ENCODE measurements around the gene POLR2A.

POLR2A gene

DNA sequence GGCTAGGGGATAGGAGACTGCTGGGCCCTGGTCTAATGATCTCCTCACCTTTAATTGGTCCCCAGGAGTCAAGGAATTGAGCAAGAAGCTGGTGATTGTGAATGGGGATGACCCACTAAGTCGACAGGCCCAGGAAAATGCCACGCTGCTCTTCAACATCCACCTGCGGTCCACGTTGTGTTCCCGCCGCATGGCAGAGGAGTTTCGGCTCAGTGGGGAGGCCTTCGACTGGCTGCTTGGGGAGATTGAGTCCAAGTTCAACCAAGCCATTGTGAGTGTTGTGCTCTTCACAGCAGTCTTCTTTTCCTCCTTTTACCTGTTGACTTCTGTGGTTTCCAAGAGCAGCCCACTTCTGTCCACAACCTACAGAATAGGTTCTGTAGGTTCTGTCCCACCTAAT is 19.4 kb downstream of the POLR2A start:
- ATAC-seq (ENCODE audit: low read depth) = no peak

DNA sequence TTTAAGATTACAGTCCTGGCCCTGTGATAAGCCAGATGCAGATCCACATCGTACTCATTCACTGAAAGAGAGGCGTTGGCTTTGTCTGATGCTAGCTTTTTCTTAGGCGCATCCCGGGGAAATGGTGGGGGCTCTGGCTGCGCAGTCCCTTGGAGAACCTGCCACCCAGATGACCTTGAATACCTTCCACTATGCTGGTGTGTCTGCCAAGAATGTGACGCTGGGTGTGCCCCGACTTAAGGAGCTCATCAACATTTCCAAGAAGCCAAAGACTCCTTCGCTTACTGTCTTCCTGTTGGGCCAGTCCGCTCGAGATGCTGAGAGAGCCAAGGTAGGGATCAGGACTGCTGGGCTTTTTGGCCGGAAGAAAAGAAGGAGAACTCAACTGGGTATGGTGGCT is 24.0 kb downstream of the POLR2A start:
- TF ChIP-seq, protein P1, sequence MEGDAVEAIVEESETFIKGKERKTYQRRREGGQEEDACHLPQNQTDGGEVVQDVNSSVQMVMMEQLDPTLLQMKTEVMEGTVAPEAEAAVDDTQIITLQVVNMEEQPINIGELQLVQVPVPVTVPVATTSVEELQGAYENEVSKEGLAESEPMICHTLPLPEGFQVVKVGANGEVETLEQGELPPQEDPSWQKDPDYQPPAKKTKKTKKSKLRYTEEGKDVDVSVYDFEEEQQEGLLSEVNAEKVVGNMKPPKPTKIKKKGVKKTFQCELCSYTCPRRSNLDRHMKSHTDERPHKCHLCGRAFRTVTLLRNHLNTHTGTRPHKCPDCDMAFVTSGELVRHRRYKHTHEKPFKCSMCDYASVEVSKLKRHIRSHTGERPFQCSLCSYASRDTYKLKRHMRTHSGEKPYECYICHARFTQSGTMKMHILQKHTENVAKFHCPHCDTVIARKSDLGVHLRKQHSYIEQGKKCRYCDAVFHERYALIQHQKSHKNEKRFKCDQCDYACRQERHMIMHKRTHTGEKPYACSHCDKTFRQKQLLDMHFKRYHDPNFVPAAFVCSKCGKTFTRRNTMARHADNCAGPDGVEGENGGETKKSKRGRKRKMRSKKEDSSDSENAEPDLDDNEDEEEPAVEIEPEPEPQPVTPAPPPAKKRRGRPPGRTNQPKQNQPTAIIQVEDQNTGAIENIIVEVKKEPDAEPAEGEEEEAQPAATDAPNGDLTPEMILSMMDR (IDR thresholded peaks at IDR 0.05; ENCODE audit: poor library complexity, severe bottlenecking) = no peak
- H3K27me3 ChIP-seq (ENCODE audit: insufficient read depth, poor library complexity, severe bottlenecking) = no peaks in the 10 kb centered on the region
- H3K36me3 ChIP-seq (ENCODE audit: low read depth) = peaks cover 86% of the 10 kb centered on the region
- no peak for DNase-seq (ENCODE audit: low spot score)
- H3K4me1 ChIP-seq (ENCODE audit: insufficient read depth, poor library complexity, severe bottlenecking) = no peaks in the 10 kb centered on the region
- no peaks in the 10 kb centered on the region for H3K9me3 ChIP-seq (ENCODE audit: severe bottlenecking)
- no peak for ATAC-seq (ENCODE audit: low read depth)
- no peak overlapping the region for H3K27ac ChIP-seq (ENCODE audit: poor library complexity, severe bottlenecking)
- H3K4me3 ChIP-seq (ENCODE audit: severe bottlenecking) = no peak overlapping the region

More for the DNA sequence above, 19.4 kb downstream of the POLR2A start:
- H3K9me3 ChIP-seq (ENCODE audit: severe bottlenecking) = no peaks in the 10 kb centered on the region
- DNase-seq (ENCODE audit: low spot score) = no peak
- TF ChIP-seq, protein P1 (IDR thresholded peaks at IDR 0.05; ENCODE audit: poor library complexity, severe bottlenecking) = no peak
- no peaks in the 10 kb centered on the region for H3K4me1 ChIP-seq (ENCODE audit: insufficient read depth, poor library complexity, severe bottlenecking)
- peaks cover 94% of the 10 kb centered on the region for H3K36me3 ChIP-seq (ENCODE audit: low read depth)
- no peak overlapping the region for H3K27ac ChIP-seq (ENCODE audit: poor library complexity, severe bottlenecking)
- H3K27me3 ChIP-seq (ENCODE audit: insufficient read depth, poor library complexity, severe bottlenecking) = no peaks in the 10 kb centered on the region
- no peak overlapping the region for H3K4me3 ChIP-seq (ENCODE audit: severe bottlenecking)

DNA sequence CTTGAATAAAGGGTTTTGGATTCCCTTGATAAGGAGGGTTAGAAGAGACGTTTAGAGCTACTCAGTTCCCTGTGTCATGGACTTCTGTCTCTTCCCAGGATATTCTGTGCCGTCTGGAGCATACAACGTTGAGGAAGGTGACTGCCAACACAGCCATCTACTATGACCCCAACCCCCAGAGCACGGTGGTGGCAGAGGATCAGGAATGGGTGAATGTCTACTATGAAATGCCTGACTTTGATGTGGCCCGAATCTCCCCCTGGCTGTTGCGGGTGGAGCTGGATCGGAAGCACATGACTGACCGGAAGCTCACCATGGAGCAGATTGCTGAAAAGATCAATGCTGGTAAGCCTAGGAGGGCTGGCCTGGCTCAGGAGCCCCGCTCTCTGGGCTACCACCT is 24.7 kb downstream of the POLR2A start:
- Histone ChIP-seq H3K36me3 (ENCODE audit: low read depth) (peaks cover 83% of the 10 kb centered on the region), H3K27me3 (ENCODE audit: insufficient read depth, poor library complexity, severe bottlenecking) (no peaks in the 10 kb centered on the region), H3K27ac (ENCODE audit: poor library complexity, severe bottlenecking) (no peak overlapping the region), H3K9me3 (ENCODE audit: severe bottlenecking) (no peaks in the 10 kb centered on the region), H3K4me3 (ENCODE audit: severe bottlenecking) (no peak overlapping the region), H3K4me1 (ENCODE audit: insufficient read depth, poor library complexity, severe bottlenecking) (no peaks in the 10 kb centered on the region)
- ATAC-seq (ENCODE audit: low read depth) (no peak), DNase-seq (ENCODE audit: low spot score) (no peak)
- TF ChIP-seq, protein P1 (IDR thresholded peaks at IDR 0.05; ENCODE audit: poor library complexity, severe bottlenecking) = no peak

DNA sequence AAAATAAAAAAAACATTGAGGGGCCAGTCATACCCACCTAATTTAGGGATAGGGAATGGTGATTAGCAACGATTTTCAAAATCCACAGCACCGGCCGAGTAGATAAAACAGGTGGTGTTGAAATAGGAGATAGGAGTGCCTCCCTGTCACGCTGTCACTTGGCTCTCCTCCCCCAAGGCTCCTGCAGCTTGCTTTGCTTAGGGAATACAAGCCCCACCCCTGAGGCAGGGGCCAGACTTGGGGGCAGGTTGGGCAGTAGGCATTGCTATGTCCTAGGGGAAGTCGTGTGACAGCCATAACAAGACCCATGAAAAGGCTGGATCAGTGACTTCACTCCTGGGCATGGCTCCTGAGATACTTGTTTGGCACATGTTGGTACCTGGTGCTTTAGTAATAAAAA is 25.8 kb downstream of the POLR2A start:
- H3K4me1 ChIP-seq (ENCODE audit: insufficient read depth, poor library complexity, severe bottlenecking) = no peaks in the 10 kb centered on the region
- DNase-seq (ENCODE audit: low spot score) (no peak), ATAC-seq (ENCODE audit: low read depth) (no peak)
- TF ChIP-seq, protein P1 (IDR thresholded peaks at IDR 0.05; ENCODE audit: poor library complexity, severe bottlenecking) = no peak
- H3K27ac ChIP-seq (ENCODE audit: poor library complexity, severe bottlenecking) = no peak overlapping the region
- H3K9me3 ChIP-seq (ENCODE audit: severe bottlenecking) = no peaks in the 10 kb centered on the region
- no peaks in the 10 kb centered on the region for H3K27me3 ChIP-seq (ENCODE audit: insufficient read depth, poor library complexity, severe bottlenecking)
- H3K4me3 ChIP-seq (ENCODE audit: severe bottlenecking) = no peak overlapping the region
- H3K36me3 ChIP-seq (ENCODE audit: low read depth) = peaks cover 80% of the 10 kb centered on the region

DNA sequence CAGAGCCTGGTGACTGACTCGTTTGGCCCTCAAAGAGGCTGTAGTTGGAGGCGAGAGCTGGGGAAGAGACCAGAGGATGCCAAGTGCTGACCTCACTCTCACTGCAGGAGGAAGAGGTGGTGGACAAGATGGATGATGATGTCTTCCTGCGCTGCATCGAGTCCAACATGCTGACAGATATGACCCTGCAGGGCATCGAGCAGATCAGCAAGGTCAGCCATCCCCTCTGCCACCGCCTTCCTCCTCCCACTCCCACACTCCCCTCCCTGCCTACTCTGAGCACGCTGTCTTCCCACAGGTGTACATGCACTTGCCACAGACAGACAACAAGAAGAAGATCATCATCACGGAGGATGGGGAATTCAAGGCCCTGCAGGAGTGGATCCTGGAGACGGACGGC is 26.9 kb downstream of the POLR2A start:
- H3K9me3 ChIP-seq (ENCODE audit: severe bottlenecking) = no peaks in the 10 kb centered on the region
- no peaks in the 10 kb centered on the region for H3K27me3 ChIP-seq (ENCODE audit: insufficient read depth, poor library complexity, severe bottlenecking)
- H3K4me1 ChIP-seq (ENCODE audit: insufficient read depth, poor library complexity, severe bottlenecking) = no peaks in the 10 kb centered on the region
- H3K36me3 ChIP-seq (ENCODE audit: low read depth) = peaks cover 69% of the 10 kb centered on the region
- ATAC-seq (ENCODE audit: low read depth) (no peak), DNase-seq (ENCODE audit: low spot score) (no peak)
- TF ChIP-seq, protein P1 (IDR thresholded peaks at IDR 0.05; ENCODE audit: poor library complexity, severe bottlenecking) = no peak
- no peak overlapping the region for H3K4me3 ChIP-seq (ENCODE audit: severe bottlenecking)
- H3K27ac ChIP-seq (ENCODE audit: poor library complexity, severe bottlenecking) = no peak overlapping the region
